Measurements from ENCODE around the gene NIM1K. TPM values are rescaled to one million over a fixed set of nuclear protein-coding genes. Genes with fewer than 3 reads are reported as not detected.
"Not testable (repeated sequence)": the region's sequence is repeated elsewhere in the genome, so short reads cannot be mapped to it uniquely, and the experiment has no call there.

The NIM1K gene
- total RNA-seq, 4 donors from 2014 or later: 0.32 TPM; not detected in 3

DNA sequence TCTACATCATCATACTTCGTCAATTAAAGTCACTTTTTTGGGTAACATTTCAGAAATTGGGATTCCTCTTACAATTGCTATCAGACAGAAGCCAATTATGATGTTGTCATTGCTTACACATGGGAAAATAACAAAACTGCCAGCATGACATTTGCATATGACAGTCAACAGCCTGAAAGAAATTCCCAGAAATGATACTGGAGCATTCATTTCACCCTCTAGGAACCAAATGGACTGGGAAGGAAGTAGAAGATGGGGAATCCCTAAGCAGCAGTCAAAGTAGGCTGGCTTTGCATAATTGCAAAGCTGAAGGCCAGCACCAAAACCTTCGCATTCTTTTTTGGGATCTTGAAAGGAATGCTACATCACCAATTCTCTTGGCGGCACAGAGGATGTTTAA lies 110.5 kb downstream of the NIM1K start:
- H3K27ac ChIP-seq: no peak overlapping the region
- peaks cover 0 to 15% (median 0%) of the 10 kb centered on the region in 4 donors for H3K4me1 ChIP-seq
- in situ Hi-C loops (cut with MboI; ENCODE audit: low pct_ligation_motif_present in 1 of 4, low pct_unique_long_range_greater_than_20kb in 1 of 4, low sequenced_read_pairs in 3 of 4): loop anchor here (25.0 kb wide), 1 partner anchor 185 kb away; the partner anchor contains the start of gene TMEM267 (in 4 of the 4)
- H3K27me3 ChIP-seq: no peaks in the 10 kb centered on the region
- intact Hi-C loops (cut with DNase I; ENCODE audit: low total_unique reads): no loop called here
- no peak for DNase-seq
- TF ChIP-seq POLR2AphosphoS5 (IDR thresholded peaks at IDR 0.05) (no peak), POLR2A (IDR thresholded peaks at IDR 0.05) (no peak), EP300 (IDR thresholded peaks at IDR 0.05; ENCODE audit: low read depth) (no peak)
- TF ChIP-seq, protein P1, sequence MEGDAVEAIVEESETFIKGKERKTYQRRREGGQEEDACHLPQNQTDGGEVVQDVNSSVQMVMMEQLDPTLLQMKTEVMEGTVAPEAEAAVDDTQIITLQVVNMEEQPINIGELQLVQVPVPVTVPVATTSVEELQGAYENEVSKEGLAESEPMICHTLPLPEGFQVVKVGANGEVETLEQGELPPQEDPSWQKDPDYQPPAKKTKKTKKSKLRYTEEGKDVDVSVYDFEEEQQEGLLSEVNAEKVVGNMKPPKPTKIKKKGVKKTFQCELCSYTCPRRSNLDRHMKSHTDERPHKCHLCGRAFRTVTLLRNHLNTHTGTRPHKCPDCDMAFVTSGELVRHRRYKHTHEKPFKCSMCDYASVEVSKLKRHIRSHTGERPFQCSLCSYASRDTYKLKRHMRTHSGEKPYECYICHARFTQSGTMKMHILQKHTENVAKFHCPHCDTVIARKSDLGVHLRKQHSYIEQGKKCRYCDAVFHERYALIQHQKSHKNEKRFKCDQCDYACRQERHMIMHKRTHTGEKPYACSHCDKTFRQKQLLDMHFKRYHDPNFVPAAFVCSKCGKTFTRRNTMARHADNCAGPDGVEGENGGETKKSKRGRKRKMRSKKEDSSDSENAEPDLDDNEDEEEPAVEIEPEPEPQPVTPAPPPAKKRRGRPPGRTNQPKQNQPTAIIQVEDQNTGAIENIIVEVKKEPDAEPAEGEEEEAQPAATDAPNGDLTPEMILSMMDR (IDR thresholded peaks at IDR 0.05): no peak
- peaks cover 0 to 5% (median 2%) of the 10 kb centered on the region in 4 donors for H3K36me3 ChIP-seq
- H3K4me3 ChIP-seq: no peak overlapping the region
- 96 to 100% methylated on average over 3 of the region's 3 CpGs for WGBS, 2 donors (ENCODE audit: low coverage in 1 of 2)
- H3K9me3 ChIP-seq: no peaks in the 10 kb centered on the region

DNA sequence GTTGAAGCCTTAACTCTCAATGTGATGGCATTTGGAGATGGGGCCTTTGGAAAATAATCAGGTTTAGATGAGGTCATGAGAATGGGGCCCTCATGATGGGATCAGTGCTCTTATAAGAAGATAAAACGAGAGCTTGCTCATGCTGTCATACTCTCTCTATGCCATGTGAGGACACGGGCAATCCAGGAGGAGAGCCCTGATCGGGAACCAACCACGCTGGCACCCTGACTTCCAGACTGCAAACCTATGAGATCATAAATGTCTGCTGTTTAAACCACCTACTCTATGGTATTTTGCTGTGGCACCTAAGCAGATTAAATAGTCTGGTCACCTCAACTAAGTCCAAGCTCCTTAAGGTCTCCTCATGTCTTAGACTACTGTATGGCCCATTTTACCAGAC lies 111.2 kb downstream of the NIM1K start:
- Histone ChIP-seq H3K4me3 (no peak overlapping the region), H3K27me3 (no peaks in the 10 kb centered on the region), H3K9me3 (no peaks in the 10 kb centered on the region), H3K4me1 (peaks cover 0 to 19% (median 0%) of the 10 kb centered on the region in 4 donors), H3K27ac (no peak overlapping the region), H3K36me3 (peaks cover 0 to 2% (median 0%) of the 10 kb centered on the region in 4 donors)
- intact Hi-C loops (cut with DNase I; ENCODE audit: low total_unique reads) (no loop called here), in situ Hi-C loops (cut with MboI; ENCODE audit: low pct_ligation_motif_present in 1 of 4, low pct_unique_long_range_greater_than_20kb in 1 of 4, low sequenced_read_pairs in 3 of 4) (loop anchor here (25.0 kb wide), 1 partner anchor 184 kb away; the partner anchor contains the start of gene TMEM267 (in 4 of the 4))
- 97 to 100% methylated on average over 4 of the region's 4 CpGs for WGBS, 2 donors (ENCODE audit: low coverage in 1 of 2)
- no peak for DNase-seq
- TF ChIP-seq, protein P1 (IDR thresholded peaks at IDR 0.05): no peak
- TF ChIP-seq POLR2AphosphoS5 (IDR thresholded peaks at IDR 0.05): no peak
- no peak for TF ChIP-seq POLR2A (IDR thresholded peaks at IDR 0.05)

DNA sequence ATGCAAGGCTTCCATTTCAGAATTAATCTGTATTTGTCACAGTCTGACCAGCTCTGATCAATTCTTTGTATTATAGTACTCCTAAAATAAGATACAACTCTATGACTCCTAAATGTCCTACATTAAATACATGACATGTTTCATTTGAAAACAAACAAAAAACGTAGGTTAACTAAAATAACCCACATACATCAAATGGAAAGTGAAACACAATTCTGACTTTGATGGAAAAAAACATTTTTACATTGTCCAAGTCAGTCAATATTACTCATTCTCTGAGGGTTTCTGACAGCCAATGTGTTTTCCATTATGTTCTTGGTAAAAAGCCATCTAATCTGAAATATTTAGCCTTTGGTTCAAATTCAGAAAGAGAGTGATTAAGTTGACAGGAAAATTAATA lies 112.5 kb downstream of the NIM1K start:
- Histone ChIP-seq H3K4me1 (peaks cover 0 to 32% (median 2%) of the 10 kb centered on the region in 4 donors), H3K9me3 (no peaks in the 10 kb centered on the region), H3K4me3 (no peak overlapping the region), H3K27ac (no peak overlapping the region), H3K36me3 (no peaks in the 10 kb centered on the region), H3K27me3 (no peaks in the 10 kb centered on the region)
- 26 to 31% methylated on average over 1 of the region's 1 CpG for WGBS, 2 donors (ENCODE audit: low coverage in 1 of 2)
- no peak for DNase-seq
- in situ Hi-C loops (cut with MboI; ENCODE audit: low pct_ligation_motif_present in 1 of 4, low pct_unique_long_range_greater_than_20kb in 1 of 4, low sequenced_read_pairs in 3 of 4) (loop anchor here (25.0 kb wide), 1 partner anchor 183 kb away; the partner anchor contains the start of gene TMEM267 (in 4 of the 4)), intact Hi-C loops (cut with DNase I; ENCODE audit: low total_unique reads) (no loop called here)
- TF ChIP-seq, protein P1 (IDR thresholded peaks at IDR 0.05): no peak
- no peak for TF ChIP-seq POLR2AphosphoS5 (IDR thresholded peaks at IDR 0.05)
- TF ChIP-seq EP300 (IDR thresholded peaks at IDR 0.05; ENCODE audit: low read depth): no peak
- no peak for TF ChIP-seq POLR2A (IDR thresholded peaks at IDR 0.05)

DNA sequence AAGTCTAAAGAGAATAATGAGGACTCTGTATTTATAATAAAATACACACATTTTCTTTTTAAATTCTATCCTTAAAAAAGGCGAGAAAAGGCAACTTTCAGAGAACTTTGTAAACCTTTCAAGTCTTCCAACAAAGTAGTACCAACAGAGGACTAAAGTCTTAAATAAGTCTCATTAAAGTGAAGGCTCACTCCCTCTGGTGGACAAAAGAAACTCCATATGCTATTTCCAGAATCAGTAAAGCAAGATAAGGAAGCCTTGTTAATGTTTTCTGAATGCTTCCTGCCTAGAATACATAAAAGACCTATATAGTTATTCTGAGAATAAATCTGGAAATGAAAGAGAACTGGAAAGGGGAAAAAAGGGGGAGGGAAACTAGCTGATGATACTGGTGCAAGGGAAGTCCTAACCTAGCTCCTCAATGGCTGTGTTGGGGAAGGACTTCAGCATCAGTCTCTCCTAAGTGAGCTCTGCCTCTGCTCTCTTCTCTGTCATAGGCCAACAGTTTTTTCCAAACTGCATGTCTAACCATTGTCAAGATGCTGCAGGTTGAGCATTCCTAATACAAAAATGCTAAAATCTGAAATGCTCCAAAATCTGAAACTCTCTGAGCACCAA lies 114.0 kb downstream of the NIM1K start:
- Histone ChIP-seq H3K27ac (peak overlapping the region in 2 of 4 donors; percentile 23 to 32), H3K4me3 (no peak overlapping the region), H3K36me3 (no peaks in the 10 kb centered on the region), H3K9me3 (no peaks in the 10 kb centered on the region), H3K4me1 (peaks cover 0 to 47% (median 8%) of the 10 kb centered on the region in 4 donors), H3K27me3 (no peaks in the 10 kb centered on the region)
- TF ChIP-seq, protein P1 (IDR thresholded peaks at IDR 0.05): peak; percentile 59 to 75 (median 65)
- TF ChIP-seq POLR2AphosphoS5 (IDR thresholded peaks at IDR 0.05): no peak
- no peak for DNase-seq
- WGBS, 2 donors (ENCODE audit: low coverage in 1 of 2): 38 to 45% methylated on average over 1 of the region's 1 CpG
- in situ Hi-C loops (cut with MboI; ENCODE audit: low pct_ligation_motif_present in 1 of 4, low pct_unique_long_range_greater_than_20kb in 1 of 4, low sequenced_read_pairs in 3 of 4): loop anchor here (25.0 kb wide), 1 partner anchor 181 kb away; the partner anchor contains the start of gene TMEM267 (in 4 of the 4)
- intact Hi-C loops (cut with DNase I; ENCODE audit: low total_unique reads): no loop called here

DNA sequence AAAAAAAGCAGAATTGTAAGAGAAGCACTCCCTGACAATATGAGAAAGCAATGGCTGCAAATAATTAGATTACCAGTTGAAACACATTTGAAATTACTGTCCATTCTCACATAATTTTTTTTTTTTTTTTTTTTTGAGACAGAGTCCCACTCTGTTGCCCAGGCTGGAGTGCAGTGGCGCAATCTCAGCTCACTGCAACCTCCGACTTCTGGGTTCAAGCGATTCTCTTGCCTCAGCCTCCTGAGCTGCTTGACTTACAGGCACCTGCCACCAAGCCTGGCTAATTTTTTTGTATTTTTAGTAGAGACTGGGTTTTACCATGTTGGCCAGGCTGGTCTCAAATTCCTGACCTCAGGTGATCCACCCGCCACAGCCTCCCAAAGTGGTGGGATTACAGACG lies 114.9 kb downstream of the NIM1K start:
- WGBS, 2 donors (ENCODE audit: low coverage in 1 of 2): 86 to 100% methylated on average over 3 to 5 of the region's 5 CpGs

More for the DNA sequence above, 114.9 kb downstream of the NIM1K start:
- peaks cover 2 to 51% (median 12%) of the 10 kb centered on the region in 4 donors for H3K4me1 ChIP-seq
- H3K9me3 ChIP-seq; H3K4me3 ChIP-seq; H3K27ac ChIP-seq; intact Hi-C loops (cut with DNase I; ENCODE audit: low total_unique reads); DNase-seq; H3K36me3 ChIP-seq; H3K27me3 ChIP-seq: not testable (repeated sequence)
- in situ Hi-C loops (cut with MboI; ENCODE audit: low pct_ligation_motif_present in 1 of 4, low pct_unique_long_range_greater_than_20kb in 1 of 4, low sequenced_read_pairs in 3 of 4): loop anchor here (25.0 kb wide), 1 partner anchor 180 kb away; the partner anchor contains the start of gene TMEM267 (in 4 of the 4)

Data from transverse colon (tissue), 4 donors.